Neural progenitor cell (in vitro differentiated cells): ENCODE results near the gene ASPDH.

Experiments used
- EZH2 ChIP-seq: fragments of 200-600 bp; sonication (generic); IDR thresholded peaks from 2 replicates; pipeline ENCODE4 v1.6.1; 2017; ENCODE audit warnings: antibody characterized with exemption, mild to moderate bottlenecking, moderate library complexity
- TF ChIP-seq, protein P1 (sequence below): fragments of 200-600 bp; sonication (generic); IDR thresholded peaks from 2 replicates; pipeline ENCODE4 v1.5.1; 2017; ENCODE audit warnings: antibody characterized with exemption, mild to moderate bottlenecking

DNA sequence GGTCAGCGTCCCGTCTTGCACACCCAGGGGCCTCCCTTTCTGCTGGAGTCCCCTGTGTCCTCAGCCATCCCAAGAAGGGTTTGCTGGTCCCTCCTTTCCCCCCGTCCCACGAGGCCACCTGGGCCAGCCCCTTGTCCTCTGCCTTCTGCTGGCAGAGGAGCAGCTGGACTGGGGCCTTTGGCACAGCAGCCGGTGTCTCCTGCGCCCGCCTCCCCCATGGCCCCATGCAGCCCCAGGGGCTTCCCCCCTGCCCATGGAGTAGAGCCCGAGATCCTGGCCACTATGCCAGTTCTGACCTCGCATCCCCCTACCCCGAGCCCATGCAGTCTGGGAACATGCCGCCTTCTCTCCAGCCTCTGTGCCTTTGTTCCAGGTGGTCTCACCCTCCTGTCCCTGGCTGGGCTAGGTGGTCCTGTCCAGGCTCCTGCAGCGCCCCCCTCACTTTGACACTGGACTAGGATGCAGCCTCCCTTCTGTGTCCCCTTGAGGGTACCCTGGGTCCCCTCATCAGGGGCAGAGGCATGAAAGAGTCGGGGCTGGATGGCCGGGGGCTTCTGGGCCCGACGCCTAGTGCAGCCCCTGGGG lies 31.4 kb downstream of the ASPDH start:
- TF ChIP-seq, protein P1, sequence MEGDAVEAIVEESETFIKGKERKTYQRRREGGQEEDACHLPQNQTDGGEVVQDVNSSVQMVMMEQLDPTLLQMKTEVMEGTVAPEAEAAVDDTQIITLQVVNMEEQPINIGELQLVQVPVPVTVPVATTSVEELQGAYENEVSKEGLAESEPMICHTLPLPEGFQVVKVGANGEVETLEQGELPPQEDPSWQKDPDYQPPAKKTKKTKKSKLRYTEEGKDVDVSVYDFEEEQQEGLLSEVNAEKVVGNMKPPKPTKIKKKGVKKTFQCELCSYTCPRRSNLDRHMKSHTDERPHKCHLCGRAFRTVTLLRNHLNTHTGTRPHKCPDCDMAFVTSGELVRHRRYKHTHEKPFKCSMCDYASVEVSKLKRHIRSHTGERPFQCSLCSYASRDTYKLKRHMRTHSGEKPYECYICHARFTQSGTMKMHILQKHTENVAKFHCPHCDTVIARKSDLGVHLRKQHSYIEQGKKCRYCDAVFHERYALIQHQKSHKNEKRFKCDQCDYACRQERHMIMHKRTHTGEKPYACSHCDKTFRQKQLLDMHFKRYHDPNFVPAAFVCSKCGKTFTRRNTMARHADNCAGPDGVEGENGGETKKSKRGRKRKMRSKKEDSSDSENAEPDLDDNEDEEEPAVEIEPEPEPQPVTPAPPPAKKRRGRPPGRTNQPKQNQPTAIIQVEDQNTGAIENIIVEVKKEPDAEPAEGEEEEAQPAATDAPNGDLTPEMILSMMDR, result no peak
- TF ChIP-seq EZH2, result no peak
